Measurements from ENCODE around the gene ZBTB11.
"Not testable (repeated sequence)": the region's sequence is repeated elsewhere in the genome, so short reads cannot be mapped to it uniquely, and the experiment has no call there.

Gene ZBTB11, protein sequence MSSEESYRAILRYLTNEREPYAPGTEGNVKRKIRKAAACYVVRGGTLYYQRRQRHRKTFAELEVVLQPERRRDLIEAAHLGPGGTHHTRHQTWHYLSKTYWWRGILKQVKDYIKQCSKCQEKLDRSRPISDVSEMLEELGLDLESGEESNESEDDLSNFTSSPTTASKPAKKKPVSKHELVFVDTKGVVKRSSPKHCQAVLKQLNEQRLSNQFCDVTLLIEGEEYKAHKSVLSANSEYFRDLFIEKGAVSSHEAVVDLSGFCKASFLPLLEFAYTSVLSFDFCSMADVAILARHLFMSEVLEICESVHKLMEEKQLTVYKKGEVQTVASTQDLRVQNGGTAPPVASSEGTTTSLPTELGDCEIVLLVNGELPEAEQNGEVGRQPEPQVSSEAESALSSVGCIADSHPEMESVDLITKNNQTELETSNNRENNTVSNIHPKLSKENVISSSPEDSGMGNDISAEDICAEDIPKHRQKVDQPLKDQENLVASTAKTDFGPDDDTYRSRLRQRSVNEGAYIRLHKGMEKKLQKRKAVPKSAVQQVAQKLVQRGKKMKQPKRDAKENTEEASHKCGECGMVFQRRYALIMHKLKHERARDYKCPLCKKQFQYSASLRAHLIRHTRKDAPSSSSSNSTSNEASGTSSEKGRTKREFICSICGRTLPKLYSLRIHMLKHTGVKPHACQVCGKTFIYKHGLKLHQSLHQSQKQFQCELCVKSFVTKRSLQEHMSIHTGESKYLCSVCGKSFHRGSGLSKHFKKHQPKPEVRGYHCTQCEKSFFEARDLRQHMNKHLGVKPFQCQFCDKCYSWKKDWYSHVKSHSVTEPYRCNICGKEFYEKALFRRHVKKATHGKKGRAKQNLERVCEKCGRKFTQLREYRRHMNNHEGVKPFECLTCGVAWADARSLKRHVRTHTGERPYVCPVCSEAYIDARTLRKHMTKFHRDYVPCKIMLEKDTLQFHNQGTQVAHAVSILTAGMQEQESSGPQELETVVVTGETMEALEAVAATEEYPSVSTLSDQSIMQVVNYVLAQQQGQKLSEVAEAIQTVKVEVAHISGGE

DNA sequence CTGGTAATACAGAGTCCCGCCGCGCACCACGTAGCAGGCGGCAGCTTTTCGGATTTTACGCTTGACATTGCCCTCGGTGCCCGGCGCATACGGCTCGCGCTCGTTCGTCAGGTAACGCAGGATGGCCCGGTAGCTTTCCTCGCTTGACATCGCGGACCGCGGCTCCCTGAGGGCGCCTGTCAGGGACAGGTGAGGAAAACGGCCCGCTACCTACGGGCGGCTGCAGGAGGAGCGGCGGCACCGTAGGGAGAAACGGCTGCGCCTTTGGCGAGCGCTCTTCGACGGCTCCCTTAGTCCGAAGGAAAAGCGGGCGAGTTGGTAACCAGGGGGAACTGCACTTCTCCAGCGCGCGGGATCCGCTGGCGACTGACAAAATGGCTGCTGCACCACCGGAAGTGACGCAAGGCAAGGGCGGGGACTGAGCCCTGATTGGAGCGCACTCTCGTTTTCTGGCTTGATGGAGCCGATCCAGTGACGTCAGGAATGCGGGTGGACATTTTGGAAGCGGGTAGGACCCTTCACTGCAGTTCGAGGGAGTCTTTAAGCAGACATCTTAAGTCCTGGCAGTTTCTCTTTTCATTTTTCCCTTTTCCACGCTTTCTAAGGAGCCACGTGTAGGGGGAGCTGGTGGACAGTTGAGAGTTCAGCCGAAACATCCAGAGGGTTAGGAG, at the start of gene ZBTB11:
Gene ZBTB11 (minus strand): TSS at position 368 of the 671 bp plus-strand sequence. CDS start 218 bp downstream, at position 150.
- peak; percentile 100 for DNase-seq

DNA sequence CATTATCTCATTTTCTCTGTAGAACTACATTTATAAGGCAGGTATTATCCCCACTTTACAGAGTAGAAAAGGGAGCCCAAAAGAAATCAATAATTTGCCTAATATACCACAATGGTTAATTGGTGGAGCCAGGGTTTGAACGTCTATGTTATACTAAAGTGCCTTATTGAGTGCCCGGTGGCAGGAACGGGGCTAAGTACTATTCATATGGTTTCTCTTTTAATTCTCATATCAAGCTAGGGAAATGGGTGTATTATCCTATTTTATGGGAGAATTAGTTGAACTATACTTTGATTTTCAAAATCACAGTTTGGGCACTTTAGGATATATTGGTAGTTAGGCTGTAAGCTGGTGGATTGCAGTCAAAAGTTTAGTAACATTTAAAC, 49.0 kb upstream of the ZBTB11 start:
- no peak for DNase-seq

DNA sequence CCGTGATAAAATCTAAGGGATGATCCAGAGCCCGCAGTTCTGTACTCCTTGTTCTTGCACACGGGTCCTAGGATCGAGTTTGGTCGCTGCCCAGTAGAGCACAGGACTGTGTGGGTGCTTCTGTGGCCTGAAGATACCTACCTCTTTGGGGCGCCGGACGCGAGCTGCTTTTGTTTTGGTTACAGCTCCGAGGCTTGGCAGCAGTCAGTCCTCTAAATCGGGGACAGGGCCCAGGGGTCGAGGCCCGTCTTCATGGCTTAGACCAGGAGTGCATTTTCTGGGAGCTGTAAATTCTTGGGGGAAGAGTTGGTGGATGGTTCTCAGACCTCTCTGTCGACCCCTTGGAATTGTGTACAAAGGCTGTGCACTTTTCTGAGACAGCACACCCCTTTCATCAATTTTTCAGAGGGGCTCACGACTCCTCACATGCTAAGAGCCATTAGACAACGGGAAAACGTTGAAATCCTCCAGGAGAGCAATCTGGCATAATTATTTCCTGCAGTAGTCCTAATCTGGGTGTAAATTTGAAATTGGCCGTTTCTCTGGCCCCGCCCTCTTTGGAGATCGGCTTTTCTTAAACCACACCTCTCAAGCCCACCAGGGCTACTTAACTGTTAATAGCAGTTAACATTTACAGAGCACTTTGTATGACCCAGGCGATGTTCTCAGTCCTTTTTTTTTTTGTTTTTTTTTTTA, 48.4 kb upstream of the ZBTB11 start:
- DNase-seq = peak; percentile 75

DNA sequence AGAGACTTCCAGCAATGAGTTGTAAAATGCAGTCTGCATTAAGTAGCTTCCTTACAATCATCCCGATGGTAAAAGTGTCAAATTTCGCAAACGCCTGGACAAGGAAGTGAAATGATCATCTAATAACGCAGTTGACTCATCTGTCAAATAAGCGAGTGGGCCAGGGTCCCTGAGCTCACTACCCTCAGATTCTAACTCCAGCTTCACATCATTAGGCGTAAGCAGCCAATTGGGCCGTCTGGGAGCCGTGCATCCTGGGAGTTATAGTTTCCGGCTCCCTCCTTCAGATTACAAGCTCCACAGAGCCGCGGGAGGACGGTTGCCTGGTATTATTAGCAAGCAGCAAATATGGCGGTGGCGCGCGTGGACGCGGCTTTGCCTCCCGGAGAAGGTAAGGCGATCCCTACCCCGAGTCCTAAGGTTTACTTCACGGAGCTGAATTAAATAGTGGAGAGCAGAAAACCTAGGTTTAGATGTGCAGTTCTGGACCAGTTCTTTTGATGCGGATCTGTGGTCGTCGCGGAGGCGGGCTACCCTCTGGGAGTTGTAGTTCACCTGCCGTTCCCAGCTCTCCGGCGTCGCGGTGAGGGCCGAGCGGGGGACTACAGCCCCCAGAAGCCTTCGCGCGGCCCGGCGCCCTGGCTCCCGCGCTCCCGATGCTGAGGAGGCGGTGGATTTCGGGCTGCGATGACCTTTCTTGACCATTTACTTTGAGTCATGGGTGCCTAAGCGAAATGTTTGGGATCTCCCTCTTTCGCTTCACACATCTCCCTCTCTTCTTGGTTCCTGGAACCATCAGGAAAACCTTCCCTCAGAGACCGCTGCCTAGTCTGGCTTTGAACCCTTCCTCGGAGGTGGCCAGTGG, 47.6 kb upstream of the ZBTB11 start, which contains the start of gene CEP97:
Gene CEP97 (plus strand): TSS at position 286 of the 865 bp plus-strand sequence. CDS start 63 bp downstream, at position 349.
- DNase-seq = peak; percentile 93

DNA sequence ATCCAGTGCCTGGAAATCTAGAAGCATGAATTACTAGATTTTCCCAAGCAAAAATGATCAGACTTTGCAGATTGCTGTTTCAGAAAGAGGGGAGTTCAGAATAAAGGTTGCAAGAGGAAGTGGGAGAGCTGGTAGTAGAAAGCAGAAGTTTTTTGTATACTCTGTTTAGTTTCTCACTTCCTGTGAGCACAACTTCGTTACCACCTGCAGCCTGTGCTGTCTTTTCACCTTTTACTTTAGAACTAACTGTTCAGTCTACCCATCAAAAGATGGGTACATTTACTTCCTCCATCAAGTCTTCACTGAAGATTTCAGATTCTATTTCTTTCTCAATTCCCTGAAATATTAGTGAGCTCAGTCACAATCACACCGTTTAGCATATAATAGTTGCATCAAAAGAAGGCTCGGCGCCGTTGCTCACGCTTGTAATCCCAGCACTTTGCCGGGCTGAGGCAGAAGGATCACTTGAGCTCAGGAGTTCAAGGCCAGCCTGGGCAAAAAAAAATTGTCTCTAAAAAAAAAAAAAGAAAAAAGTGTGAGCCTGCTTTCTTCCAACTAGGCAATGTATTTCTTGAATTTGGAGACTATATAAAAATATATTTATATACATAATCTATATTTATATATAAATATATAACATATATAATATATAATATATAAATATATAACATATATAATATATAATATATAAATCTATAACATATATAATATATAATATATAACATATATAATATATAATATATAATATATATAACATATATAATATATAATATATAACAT, 45.7 kb upstream of the ZBTB11 start:
- no peak for DNase-seq

DNA sequence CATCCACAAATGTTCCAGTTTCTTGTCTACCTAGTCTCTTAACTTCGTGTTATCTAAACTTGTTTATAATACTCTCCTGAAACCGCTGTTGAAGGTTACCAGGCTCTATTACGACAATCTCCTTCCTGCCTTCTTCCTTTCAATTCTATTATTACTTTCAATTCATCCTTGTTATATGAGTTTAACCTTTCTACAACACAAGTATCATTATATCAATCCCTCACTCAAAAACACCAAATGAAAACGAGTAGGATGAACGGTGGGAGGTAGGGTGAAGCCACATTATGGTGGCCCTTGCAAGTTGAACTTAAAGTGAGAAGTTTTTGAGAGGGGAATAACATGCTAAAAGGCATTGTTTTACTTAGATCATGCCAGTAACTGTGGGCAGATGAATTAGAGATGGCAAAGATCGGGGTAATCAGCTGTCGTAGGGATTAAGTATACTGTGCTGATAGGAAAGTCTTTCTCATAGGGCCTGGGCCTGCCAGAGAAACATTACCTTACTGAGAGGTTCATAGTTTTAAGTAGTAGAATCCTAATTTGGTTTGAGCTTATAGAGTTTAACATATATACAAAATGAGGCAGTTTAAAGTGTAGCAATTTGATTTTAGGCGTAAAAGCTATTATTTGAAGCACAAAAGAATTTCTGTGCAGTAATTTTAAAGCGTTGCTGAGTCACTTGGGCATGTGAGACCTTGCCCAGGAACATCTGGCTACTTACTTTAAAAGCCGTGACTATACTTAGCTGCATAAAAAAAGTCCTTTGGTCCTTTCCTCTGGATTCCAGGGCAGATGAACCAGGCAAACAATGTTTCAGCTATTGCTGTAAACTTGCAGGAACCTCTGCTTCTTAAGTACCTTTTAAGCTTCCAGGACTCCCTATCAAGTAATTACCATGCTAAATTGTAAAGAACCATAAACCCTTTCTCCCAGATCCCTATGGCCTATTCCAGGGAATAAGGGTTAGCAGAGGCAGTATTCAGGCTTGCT, 44.2 kb upstream of the ZBTB11 start:
- DNase-seq = no peak

DNA sequence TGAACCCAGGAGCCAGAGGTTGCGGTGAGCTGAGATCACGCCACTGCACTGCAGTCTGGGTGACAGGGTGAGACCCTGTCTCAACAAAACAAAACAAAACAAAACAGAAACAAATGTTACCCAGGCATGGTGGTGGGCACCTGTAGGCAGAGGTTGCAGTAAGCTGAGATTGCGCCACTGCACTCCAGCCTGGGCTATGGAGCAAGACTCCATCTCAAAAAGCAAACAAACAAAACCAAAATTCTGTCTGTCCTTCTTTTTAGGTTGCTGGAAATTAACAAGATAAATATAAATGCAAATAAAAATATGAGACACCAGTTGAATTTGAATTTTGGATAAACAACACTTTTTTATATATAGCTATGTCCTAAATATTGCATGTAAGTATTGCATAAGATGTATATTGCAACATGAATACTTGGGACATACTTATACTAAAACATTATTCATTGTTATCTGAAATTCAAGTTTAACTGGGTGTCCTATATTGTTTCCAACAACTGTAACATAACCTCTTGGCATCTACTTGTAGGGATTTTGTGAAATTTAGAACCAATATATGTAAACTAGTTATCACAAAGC, 42.8 kb upstream of the ZBTB11 start:
- no peak for DNase-seq

DNA sequence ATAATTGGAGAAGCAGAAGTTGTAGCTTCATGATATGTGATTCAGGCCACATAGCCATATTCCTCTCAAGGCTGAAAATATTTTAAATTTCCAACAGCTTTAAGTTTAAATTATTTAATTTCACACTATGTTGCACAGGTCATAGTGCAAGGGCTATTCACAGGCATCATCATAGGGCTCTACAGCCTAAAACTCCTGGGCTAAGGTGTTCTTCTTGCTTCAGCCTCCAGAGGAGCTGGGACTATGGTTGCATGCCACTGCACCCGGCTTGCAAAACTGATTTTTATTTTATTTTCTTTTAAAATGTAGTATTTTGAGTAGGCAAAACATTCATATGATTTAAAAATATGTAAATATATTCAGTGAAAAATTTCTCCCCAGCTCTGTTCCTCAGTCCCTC, 41.5 kb upstream of the ZBTB11 start:
- no peak for DNase-seq

DNA sequence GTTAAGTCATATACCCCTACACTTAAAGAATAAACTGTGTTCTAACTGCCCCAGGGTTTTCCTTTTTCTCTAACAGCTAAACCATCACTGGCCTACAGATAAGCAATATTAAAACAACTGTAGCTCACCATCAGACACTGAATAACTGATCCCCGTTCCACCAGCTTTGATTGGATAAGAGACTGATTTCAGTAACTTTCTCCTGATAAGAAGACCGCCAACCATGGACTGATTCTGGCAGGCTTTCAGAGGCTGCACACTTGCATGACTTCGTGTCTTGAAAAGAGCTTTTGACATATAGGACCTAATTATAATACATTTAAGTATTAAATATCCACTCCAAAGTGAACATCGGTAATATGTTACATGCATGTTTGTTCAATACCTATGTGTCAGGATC, 32.2 kb upstream of the ZBTB11 start:
- DNase-seq = no peak

DNA sequence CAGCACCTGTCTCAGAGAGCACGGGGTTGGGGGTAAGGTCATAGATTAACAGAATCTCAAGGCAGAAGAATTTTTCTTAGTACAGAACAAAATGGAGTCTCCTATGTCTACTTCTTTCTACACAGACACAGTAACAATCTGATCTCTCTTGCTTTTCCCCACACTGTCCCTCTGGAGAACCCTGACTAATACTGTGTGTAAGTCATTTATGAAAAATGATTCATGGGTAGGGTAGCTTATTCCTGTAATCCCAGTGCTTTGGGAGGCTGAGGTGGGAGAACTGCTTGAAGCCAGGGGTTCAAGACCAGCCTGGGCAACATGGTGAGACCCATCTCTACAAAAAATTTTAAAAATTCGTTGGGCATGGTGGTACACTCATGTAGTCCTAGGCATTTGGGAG, 27.7 kb upstream of the ZBTB11 start:
- DNase-seq = not testable (repeated sequence)

DNA sequence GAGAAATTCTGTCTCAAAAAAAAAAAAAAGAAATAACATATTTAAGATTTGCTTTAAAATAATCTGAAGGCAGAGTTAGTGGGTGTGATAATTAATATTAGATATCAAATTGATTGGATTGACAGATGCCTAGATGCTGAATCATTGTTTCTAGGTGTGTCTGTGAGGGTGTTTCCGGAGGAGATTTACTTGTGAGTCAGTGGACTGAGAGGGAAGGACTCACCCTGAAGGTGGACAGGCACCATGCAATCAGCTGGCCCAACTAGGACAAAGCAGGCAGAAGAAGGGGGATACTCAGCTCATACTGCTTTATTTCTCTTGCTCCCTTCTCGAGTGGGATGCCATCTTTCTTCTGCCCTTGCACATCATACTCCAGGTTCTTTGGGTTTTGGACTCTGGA, 26.2 kb upstream of the ZBTB11 start:
- DNase-seq = no peak

DNA sequence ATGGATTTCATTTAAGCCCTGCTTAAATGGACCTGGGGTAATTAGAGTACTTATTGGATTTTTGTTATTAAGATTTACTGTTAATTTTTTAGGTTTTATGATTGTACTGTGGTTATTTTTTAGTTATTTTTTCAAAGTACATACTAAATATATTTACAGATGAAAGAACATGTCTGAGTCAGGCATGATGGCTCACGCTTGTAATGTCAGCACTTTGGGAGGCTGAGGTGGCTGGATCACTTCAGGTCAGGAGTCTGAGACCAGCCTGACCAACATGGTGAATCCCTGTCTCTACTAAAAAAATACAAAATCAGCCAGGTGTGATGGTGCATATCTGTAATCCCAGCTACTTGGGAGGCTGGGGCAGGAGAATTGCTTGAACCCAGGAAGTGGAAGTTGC, 25.8 kb upstream of the ZBTB11 start:
- no peak for DNase-seq

DNA sequence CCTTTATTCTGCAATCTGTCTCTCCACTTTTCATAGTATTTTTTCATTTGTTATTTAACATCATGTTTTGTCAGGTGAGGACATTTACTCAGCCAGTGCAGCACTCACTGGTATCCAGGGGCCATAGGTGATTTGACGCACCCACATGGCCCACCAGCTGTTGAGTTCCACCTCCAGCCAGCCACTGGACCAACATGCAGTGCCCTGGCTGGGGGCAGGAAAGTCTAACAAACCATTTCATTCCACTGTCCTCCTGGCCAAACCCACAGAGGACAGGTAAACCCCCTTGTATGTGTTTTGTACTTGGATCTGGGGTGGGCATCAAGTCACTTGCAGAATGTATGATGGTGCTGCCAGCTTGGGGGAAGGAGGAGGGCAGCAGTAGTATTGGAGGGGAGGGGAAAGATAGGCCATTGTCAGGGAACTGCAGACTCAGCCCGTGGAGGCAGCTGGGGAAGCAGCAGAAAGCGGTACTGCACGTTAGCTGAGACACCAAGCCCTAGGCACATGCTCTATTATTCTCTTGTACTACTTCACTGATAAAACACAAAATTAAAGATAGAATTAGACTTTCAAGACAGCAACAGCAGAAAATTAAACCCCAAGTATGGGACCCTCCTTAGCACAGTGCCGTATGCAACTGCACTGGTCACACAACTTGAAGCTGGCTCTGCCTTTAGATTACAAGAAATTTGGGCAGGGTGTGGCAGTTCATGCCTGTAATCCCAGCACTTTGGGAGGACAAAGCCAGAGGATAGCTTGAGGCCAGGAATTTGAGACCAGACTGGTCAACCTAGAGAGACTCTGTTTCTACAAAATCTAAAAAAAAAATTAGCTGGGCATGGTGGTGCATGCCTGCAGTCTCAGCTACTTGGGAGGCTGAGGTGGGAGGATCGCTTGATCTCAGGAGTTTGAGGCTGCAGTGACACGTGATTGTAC, 25.0 kb upstream of the ZBTB11 start:
- DNase-seq = no peak

DNA sequence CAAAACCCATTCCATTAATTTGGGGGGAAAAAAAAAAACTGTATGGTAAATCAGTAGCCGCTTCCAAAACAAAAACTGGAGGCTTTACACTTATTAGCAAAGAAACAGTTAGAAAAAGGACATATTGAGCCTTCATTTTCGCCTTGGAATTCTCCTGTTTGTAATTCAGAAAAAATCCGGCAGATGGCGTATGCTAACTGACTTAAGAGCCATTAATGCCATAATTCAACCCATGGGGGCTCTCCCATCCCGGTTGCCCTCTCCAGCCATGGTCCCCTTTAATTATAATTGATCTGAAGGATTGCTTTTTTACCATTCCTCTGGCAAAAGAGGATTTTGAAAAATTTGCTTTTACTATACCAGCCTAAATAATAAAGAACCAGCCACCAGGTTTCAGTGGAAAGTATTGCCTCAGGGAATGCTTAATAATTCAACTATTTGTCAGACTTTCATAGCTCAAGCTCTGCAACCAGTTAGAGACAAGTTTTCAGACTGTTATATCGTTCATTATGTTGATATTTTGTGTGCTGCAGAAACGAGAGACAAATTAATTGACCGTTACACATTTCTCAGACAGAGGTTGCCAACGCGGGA, 18.9 kb upstream of the ZBTB11 start:
- DNase-seq = no peak

DNA sequence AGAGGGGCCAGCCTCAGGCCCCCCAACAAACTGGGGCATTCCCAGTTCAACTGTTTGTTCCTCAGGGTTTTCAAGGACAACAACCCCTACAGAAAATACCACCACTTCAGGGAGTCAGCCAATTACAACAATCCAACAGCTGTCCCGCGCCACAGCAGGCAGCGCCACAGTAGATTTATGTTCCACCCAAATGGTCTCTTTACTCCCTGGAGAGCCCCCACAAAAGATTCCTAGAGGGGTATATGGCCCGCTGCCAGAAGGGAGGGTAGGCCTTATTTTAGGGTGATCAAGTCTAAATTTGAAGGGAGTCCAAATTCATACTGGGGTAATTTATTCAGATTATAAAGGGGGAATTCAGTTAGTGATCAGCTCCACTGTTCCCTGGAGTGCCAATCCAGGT, 17.9 kb upstream of the ZBTB11 start:
- not testable (repeated sequence) for DNase-seq

DNA sequence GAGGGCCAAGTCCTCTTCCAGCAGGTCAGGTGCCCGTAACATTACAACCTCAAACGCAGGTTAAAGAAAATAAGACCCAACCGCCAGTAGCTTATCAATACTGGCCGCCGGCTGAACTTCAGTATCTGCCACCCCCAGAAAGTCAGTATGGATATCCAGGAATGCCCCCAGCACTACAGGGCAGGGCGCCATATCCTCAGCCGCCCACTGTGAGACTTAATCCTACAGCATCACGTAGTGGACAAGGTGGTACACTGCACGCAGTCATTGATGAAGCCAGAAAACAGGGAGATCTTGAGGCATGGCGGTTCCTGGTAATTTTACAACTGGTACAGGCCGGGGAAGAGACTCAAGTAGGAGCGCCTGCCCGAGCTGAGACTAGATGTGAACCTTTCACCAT, 16.6 kb upstream of the ZBTB11 start:
- DNase-seq = peak; percentile 56

Data from activated CD8-positive, alpha-beta memory T cell treated with anti-CD3 and anti-CD28 coated beads, Interleukin-2, amount 50 U/mL, for 48 hours (primary cell).